ENCODE results near the gene CAMTA1. TPM values are rescaled to one million over a fixed set of nuclear protein-coding genes. Genes with fewer than 3 reads are reported as not detected.
"Not testable (repeated sequence)": the region's sequence is repeated elsewhere in the genome, so short reads cannot be mapped to it uniquely, and the experiment has no call there.

Gene CAMTA1
- total RNA-seq, 6 donors from 2014 or later: 38.8 to 74.0 (median 46.1) TPM

DNA sequence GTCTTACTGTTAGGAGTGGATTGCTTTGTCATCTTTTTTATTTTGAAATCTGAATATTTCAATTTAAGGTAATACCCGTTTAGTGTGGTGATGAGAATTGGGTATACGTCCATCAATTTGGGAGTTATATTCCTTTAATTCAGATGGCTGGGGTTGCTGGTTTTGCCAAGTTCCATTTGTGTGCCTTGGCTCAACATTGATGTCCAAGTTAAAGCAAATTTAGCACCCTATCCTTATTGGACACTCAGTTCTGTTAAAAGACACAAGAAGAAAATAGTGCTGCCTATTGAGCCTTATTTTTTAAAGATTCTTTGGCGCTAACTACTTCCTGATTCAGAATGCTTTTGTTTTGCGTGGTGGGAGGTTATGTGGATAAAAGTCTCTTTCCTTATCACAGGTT, 40.6 kb downstream of the CAMTA1 start:
- no peak for DNase-seq
- H3K27ac ChIP-seq: no peak overlapping the region
- no peak overlapping the region for H3K4me3 ChIP-seq
- H3K9me3 ChIP-seq: no peaks in the 10 kb centered on the region
- no peak for TF ChIP-seq EP300 (IDR thresholded peaks at IDR 0.05)
- TF ChIP-seq, protein P1, sequence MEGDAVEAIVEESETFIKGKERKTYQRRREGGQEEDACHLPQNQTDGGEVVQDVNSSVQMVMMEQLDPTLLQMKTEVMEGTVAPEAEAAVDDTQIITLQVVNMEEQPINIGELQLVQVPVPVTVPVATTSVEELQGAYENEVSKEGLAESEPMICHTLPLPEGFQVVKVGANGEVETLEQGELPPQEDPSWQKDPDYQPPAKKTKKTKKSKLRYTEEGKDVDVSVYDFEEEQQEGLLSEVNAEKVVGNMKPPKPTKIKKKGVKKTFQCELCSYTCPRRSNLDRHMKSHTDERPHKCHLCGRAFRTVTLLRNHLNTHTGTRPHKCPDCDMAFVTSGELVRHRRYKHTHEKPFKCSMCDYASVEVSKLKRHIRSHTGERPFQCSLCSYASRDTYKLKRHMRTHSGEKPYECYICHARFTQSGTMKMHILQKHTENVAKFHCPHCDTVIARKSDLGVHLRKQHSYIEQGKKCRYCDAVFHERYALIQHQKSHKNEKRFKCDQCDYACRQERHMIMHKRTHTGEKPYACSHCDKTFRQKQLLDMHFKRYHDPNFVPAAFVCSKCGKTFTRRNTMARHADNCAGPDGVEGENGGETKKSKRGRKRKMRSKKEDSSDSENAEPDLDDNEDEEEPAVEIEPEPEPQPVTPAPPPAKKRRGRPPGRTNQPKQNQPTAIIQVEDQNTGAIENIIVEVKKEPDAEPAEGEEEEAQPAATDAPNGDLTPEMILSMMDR (IDR thresholded peaks at IDR 0.05): no peak
- no peak for TF ChIP-seq POLR2AphosphoS5 (IDR thresholded peaks at IDR 0.05)
- TF ChIP-seq POLR2A (IDR thresholded peaks at IDR 0.05): no peak
- H3K36me3 ChIP-seq: peaks cover 0 to 3% (median 0%) of the 10 kb centered on the region in 4 donors
- WGBS, 2 donors: 83 to 90% methylated on average over 4 of the region's 4 CpGs
- no peak for ATAC-seq (ENCODE audit: low FRiP score in 2 of 2)
- H3K27me3 ChIP-seq: no peaks in the 10 kb centered on the region
- H3K4me1 ChIP-seq: peaks cover 0 to 10% (median 3%) of the 10 kb centered on the region in 4 donors

DNA sequence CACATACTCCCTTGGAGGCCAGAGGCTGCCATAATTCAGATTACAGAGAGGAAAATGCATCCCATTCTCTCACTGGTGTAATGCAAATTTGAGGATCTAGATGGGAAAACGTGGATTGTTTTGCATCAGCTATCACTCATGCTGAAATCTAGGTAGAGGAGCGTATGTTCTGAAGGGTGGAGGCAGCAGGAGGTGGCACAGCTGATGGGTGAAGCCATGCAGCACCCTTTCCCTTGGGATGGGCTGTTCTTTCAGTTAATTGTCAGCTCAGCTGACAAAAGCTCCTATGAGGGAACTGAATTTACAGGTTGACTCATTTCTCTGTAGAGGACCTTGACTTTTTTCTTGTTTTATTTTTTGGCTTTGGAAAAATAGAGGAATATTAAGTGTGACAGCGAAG, 41.8 kb downstream of the CAMTA1 start:
- 91% methylated on average over 3 of the region's 3 CpGs for WGBS, 2 donors
- no peak overlapping the region for H3K27ac ChIP-seq
- no peak for ATAC-seq (ENCODE audit: low FRiP score in 2 of 2)

DNA sequence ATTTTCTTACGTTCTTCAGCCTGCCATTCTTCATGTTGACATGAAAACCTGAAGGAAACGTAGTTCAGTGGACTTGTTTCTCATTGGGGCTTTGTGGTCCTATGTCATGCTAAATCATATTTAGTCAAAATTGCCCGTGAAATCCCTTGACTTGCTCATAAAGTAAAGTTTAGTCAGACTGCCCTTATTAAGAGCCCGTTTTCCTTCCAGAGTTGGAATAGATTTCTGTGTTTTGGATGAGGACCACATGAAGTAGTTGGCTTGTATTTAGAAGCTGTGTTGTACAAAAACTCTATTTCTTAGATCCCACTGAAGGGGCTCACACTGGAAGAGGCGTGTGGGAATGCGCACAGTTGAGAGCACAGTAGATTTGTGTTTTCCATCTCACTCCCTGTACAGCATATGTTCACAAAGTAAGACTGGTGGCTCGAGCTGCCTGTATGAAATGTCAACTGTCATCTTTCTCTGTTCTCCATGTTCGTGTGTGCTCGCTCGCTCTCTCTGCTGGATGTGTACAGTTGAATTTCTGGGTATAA, 42.4 kb downstream of the CAMTA1 start:
- DNase-seq (no peak), ATAC-seq (ENCODE audit: low FRiP score in 2 of 2) (no peak)
- H3K4me3 ChIP-seq: no peak overlapping the region
- WGBS, 2 donors: 84 to 95% methylated on average over 10 of the region's 10 CpGs
- peaks cover 0 to 3% (median 0%) of the 10 kb centered on the region in 4 donors for H3K36me3 ChIP-seq
- no peaks in the 10 kb centered on the region for H3K9me3 ChIP-seq
- no peak for TF ChIP-seq POLR2AphosphoS5 (IDR thresholded peaks at IDR 0.05)
- no peak for TF ChIP-seq POLR2A (IDR thresholded peaks at IDR 0.05)
- TF ChIP-seq, protein P1 (IDR thresholded peaks at IDR 0.05): no peak
- no peak for TF ChIP-seq EP300 (IDR thresholded peaks at IDR 0.05)
- no peaks in the 10 kb centered on the region for H3K27me3 ChIP-seq
- H3K27ac ChIP-seq: no peak overlapping the region
- H3K4me1 ChIP-seq: peaks cover 0 to 3% (median 0%) of the 10 kb centered on the region in 4 donors

More for the DNA sequence above, 41.8 kb downstream of the CAMTA1 start:
- Histone ChIP-seq H3K36me3 (peaks cover 0 to 3% (median 0%) of the 10 kb centered on the region in 4 donors), H3K27me3 (no peaks in the 10 kb centered on the region), H3K4me1 (peaks cover 0 to 3% (median 0%) of the 10 kb centered on the region in 4 donors), H3K9me3 (no peaks in the 10 kb centered on the region), H3K4me3 (no peak overlapping the region)
- TF ChIP-seq, protein P1 (IDR thresholded peaks at IDR 0.05): no peak
- TF ChIP-seq POLR2A (IDR thresholded peaks at IDR 0.05) (no peak), EP300 (IDR thresholded peaks at IDR 0.05) (no peak), POLR2AphosphoS5 (IDR thresholded peaks at IDR 0.05) (no peak)
- no peak for DNase-seq

DNA sequence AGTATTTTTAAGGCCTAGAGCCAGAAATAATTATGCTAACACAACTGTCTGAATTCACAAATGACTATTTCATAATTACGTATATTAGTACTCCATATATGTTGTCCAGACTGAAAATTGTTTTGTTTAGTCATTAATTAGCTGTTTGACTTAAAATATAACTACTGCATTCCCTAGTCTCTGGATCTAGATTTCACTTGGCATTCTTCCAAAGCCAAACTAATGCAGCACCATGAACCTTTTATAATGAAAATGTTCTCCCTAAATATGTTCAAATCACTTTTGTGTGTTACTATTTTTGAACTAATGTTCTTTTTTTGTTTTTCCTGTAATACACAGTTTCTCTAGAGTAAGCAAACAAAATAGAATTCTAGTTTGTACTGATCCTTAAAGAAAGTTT, 46.1 kb downstream of the CAMTA1 start:
- ATAC-seq (ENCODE audit: low FRiP score in 2 of 2): no peak

DNA sequence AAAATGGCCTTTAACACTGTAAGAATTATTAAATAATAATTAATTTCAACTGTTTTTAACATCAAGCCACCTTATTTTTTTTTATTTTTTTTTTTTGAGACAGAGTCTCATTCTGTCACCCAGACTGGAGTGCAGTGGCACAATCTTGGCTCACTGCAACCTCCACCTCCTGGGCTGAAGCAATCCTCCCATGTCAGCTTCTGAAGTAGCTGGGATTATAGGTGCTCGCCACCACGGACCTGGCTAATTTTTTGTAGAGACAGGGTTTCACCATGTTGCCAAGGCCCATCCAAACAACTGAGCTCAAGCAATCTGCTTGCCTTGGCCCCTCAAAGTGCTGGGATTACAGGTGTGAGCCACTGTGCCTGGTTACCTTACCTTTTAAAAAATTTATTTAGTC, 46.8 kb downstream of the CAMTA1 start:
- H3K4me1 ChIP-seq; H3K27ac ChIP-seq; H3K9me3 ChIP-seq; DNase-seq; H3K4me3 ChIP-seq; H3K27me3 ChIP-seq; H3K36me3 ChIP-seq; ATAC-seq (ENCODE audit: low FRiP score in 2 of 2): not testable (repeated sequence)
- WGBS, 2 donors: 78 to 92% methylated on average over 2 of the region's 2 CpGs

More for the DNA sequence above, 46.1 kb downstream of the CAMTA1 start:
- H3K27ac ChIP-seq: no peak overlapping the region
- H3K9me3 ChIP-seq: no peaks in the 10 kb centered on the region
- H3K4me1 ChIP-seq: peaks cover 0 to 4% (median 1%) of the 10 kb centered on the region in 4 donors
- DNase-seq: no peak
- peaks cover 0 to 3% (median 0%) of the 10 kb centered on the region in 4 donors for H3K36me3 ChIP-seq
- H3K27me3 ChIP-seq: no peaks in the 10 kb centered on the region
- TF ChIP-seq, protein P1 (IDR thresholded peaks at IDR 0.05): no peak
- no peak for TF ChIP-seq POLR2A (IDR thresholded peaks at IDR 0.05)
- no peak for TF ChIP-seq EP300 (IDR thresholded peaks at IDR 0.05)
- TF ChIP-seq POLR2AphosphoS5 (IDR thresholded peaks at IDR 0.05): no peak
- no peak overlapping the region for H3K4me3 ChIP-seq
- WGBS, 2 donors: 71 to 81% methylated on average over 1 of the region's 1 CpG

Data from upper lobe of left lung (tissue), 6 donors.